ENCODE results near the gene HNMT. TPM values are rescaled to one million over a fixed set of nuclear protein-coding genes. Genes with fewer than 3 reads are reported as not detected.
"Not testable (repeated sequence)": the region's sequence is repeated elsewhere in the genome, so short reads cannot be mapped to it uniquely, and the experiment has no call there.

Gene HNMT
- 10 to 100 TPM; 14.4 to 48.8 (median 22.3) TPM for total RNA-seq

- H3K4me1 ChIP-seq = peaks cover 7 to 9% of the 10 kb centered on the region in 2 donors
- TF ChIP-seq POLR2A (IDR thresholded peaks at IDR 0.05) (peak in 1 of 2 donors; percentile 28), CTCF (IDR thresholded peaks at IDR 0.05) (no peak)
- peak within 1 kb of the TSS; percentile 36 to 85 (median 69) for H3K27ac ChIP-seq
- WGBS, 2 donors = 23 to 24% methylated on average over 15 of the region's 15 CpGs
- peak; percentile 4 to 6 for DNase-seq
- H3K4me3 ChIP-seq (replicated peaks in 1 of 3) = peak within 1 kb of the TSS; percentile 15 to 21 (median 18)
- no peaks in the 10 kb centered on the region for H3K27me3 ChIP-seq
- H3K36me3 ChIP-seq = no peaks in the 10 kb centered on the region
- intact Hi-C loops (cut with DNase I) = no loop called here
- H3K9me3 ChIP-seq = no peaks in the 10 kb centered on the region
These were observed at the start of gene HNMT for GRCh38 chr2:137964066-137964858. TSS of gene HNMT (plus strand) at chr2:137964473. CDS start at chr2:137964492, 19 bp downstream.

- Histone ChIP-seq H3K27ac (no peak overlapping the region), H3K27me3 (no peaks in the 10 kb centered on the region), H3K4me3 (replicated peaks in 1 of 3) (no peak overlapping the region), H3K9me3 (no peaks in the 10 kb centered on the region), H3K4me1 (no peaks in the 10 kb centered on the region), H3K36me3 (no peaks in the 10 kb centered on the region)
- intact Hi-C loops (cut with DNase I) = no loop called here
- no peak for DNase-seq
- no peak for TF ChIP-seq CTCF (IDR thresholded peaks at IDR 0.05)
- TF ChIP-seq POLR2A (IDR thresholded peaks at IDR 0.05) = no peak
- 65 to 79% methylated on average over 2 of the region's 2 CpGs for WGBS, 2 donors
These were observed 43.0 kb upstream of the HNMT start for GRCh38 chr2:137921105-137921880.

GRCh38 chr2:137922171-137922570 is 42.1 kb upstream of the HNMT start:
- H3K27me3 ChIP-seq; H3K4me3 ChIP-seq (replicated peaks in 1 of 3); H3K27ac ChIP-seq; H3K4me1 ChIP-seq; H3K36me3 ChIP-seq; DNase-seq; H3K9me3 ChIP-seq; intact Hi-C loops (cut with DNase I): not testable (repeated sequence)

DNA sequence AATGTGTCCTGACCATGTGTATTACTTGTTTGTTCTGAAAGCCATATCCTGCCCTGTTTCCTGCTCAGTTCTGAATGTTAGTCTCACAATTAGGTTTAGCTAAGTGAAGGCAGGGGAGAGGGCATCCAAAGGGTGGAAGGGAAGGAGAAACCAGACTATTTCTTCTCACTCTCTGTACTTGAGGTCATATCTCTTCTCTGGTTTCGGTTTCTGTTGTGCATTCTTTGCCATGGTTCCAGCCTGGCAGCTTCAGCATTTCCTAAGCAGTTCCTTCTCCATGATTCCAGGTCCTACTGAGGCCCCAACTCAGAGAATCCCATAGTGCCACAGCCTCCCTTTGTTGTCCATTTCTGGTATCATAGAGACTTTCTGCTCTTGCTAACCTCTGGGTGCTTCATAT is 40.3 kb upstream of the HNMT start:
- H3K27me3 ChIP-seq = no peaks in the 10 kb centered on the region
- H3K4me1 ChIP-seq = no peaks in the 10 kb centered on the region
- H3K9me3 ChIP-seq = no peaks in the 10 kb centered on the region
- DNase-seq = no peak
- WGBS, 2 donors = 58 to 74% methylated on average over 1 of the region's 1 CpG
- no peak for TF ChIP-seq POLR2A (IDR thresholded peaks at IDR 0.05)
- no peak for TF ChIP-seq CTCF (IDR thresholded peaks at IDR 0.05)
- H3K4me3 ChIP-seq (replicated peaks in 1 of 3) = no peak overlapping the region
- H3K27ac ChIP-seq = no peak overlapping the region
- intact Hi-C loops (cut with DNase I) = no loop called here
- no peaks in the 10 kb centered on the region for H3K36me3 ChIP-seq

- 89 to 93% methylated on average over 2 of the region's 2 CpGs for WGBS, 2 donors
- Histone ChIP-seq H3K9me3 (no peaks in the 10 kb centered on the region), H3K27me3 (no peaks in the 10 kb centered on the region), H3K36me3 (no peaks in the 10 kb centered on the region), H3K4me3 (replicated peaks in 1 of 3) (no peak overlapping the region), H3K27ac (no peak overlapping the region), H3K4me1 (no peaks in the 10 kb centered on the region)
- TF ChIP-seq POLR2A (IDR thresholded peaks at IDR 0.05) = no peak
- no peak for TF ChIP-seq CTCF (IDR thresholded peaks at IDR 0.05)
- no peak for DNase-seq
- intact Hi-C loops (cut with DNase I) = no loop called here
These were observed 38.7 kb upstream of the HNMT start for GRCh38 chr2:137925599-137925998.

All from thyroid gland (tissue), 4 donors.